RCC 7860 (cell line): ENCODE results near the gene RCAN2.
"Not testable (repeated sequence)": the region's sequence is repeated elsewhere in the genome, so short reads cannot be mapped to it uniquely, and the experiment has no call there.

ENCODE experiments used
- DNase-seq: peaks from one replicate; pipeline ENCODE4 v3.0.0-alpha.2; 2015; ENCODE audit warnings: low spot score
- FAIRE-seq: peaks from 2 replicates; lab custom pipeline; 2012; peaks lifted over from hg19 to GRCh38; lab: Jason Lieb, UNC

The RCAN2 gene

DNA sequence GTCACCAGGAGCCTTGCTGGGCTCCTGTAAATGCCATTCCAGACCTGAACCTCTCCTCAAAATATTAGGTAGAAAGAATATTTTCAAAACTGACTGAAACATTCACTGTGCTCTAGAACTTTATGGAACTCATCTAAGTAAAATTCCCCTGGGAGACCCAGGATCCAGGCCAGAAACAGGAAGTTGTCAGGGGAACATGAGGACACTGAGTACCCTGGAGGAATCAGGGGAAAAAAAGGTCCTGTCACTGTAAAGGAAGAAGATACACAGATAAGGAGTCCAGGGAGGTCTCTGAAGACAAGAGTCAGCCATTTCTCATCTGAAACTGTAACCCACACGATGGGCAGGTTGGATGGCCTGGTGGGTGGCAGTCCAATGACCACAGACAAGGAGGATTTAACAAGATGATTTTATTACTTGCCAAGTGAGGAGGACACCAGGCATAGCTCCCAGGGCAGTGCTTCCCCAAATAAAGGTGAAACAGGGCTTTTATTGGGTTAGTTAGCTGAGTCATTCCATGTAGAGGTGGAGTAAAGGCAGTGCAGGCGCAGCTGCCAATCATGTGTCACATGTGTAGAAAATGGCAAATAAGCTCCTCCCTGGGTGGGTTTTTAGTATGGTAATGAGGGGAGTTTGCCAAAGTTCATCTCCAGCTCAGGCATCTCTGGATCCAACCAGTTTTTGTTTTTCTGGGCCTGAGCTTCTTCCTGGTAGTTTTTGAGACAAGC is 138.5 kb downstream of the RCAN2 start:
- no peak for FAIRE-seq
- no peak for DNase-seq

DNA sequence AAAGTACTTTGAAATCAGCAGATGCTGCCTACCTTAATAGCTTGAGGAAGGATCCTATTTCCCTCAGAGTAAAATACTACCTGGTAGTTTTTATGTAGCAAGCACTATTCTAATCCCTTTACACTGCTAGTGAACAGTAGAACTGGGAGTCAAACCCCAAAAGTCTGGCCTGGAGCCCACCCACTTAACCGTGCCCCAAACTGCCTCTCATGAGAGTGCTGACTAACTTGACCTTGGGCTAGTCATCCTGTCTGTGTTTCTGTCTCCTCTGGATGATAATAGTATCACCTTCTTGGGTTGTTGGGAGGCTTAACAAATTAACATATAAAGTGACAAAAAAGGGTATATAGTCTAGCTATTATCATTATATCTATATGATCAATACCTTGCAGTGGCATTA is 140.5 kb downstream of the RCAN2 start:
- FAIRE-seq (no peak), DNase-seq (no peak)

GRCh38 chr6:46347669-46348068 is 143.6 kb downstream of the RCAN2 start:
- DNase-seq, result no peak
- FAIRE-seq, result no peak

- no peak for FAIRE-seq
- DNase-seq, result no peak
These were observed 151.0 kb downstream of the RCAN2 start for GRCh38 chr6:46340246-46340645.

DNA sequence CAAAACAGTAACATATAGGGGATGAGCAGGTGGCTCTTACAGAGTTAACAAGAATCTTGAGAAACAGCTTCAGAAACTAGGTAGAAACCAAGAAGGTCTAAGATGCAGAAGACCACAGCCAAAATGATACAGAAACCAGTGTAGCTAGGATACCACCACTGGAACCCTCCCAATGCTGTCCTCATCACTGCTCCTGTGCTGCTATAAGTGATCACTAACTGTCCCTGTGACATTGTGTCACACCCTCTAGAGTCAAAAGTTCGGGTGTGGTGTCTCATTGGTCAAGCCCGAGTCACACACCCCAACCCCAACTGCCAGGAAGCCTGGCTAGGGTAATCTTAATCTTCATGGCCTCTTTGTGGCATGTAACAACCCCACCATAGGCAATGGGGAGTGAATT is 153.1 kb downstream of the RCAN2 start:
- no peak for FAIRE-seq
- no peak for DNase-seq

- no peak for DNase-seq
- FAIRE-seq, result no peak
These were observed 156.8 kb downstream of the RCAN2 start for GRCh38 chr6:46334442-46334841.

DNA sequence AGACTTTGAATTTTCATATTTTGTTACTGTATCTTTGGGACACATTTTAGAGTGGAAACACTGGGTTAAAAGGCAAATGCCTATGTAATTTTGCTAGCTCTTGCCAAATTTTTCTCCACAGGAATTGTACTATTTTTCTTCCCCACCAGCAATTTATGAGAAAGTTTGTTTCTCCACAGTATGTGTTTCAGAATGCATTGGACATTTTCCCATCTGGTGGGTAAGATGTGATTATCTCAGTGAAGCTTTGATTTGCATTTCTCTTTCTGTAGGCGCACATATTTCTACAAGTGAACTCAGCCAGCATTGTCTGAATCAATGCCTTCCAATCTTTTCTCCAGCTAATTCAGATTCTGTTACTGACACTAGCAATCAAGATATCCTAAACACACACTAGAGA is 157.8 kb downstream of the RCAN2 start:
- FAIRE-seq, result no peak

DNA sequence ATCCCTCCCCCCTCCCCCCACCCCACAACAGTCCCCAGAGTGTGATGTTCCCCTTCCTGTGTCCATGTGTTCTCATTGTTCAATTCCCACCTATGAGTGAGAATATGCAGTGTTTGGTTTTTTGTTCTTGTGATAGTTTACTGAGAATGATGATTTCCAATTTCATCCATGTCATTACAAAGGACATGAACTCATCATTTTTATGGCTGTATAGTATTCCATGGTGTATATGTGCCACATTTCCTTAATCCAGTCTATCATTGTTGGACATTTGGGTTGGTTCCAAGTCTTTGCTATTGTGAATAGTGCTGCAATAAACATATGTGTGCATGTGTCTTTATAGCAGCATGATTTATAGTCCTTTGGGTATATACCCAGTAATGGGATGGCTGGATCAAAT is 158.8 kb downstream of the RCAN2 start:
- FAIRE-seq, DNase-seq: not testable (repeated sequence)

More for the DNA sequence above, 157.8 kb downstream of the RCAN2 start:
- no peak for DNase-seq

- DNase-seq, result no peak
- no peak for FAIRE-seq
These were observed 159.8 kb downstream of the RCAN2 start for GRCh38 chr6:46331461-46331860.

- DNase-seq (no peak), FAIRE-seq (no peak)
These were observed 161.7 kb downstream of the RCAN2 start for GRCh38 chr6:46329568-46329967.

- no peak for DNase-seq
- FAIRE-seq, result no peak
These were observed 163.5 kb downstream of the RCAN2 start for GRCh38 chr6:46327779-46328178.

DNA sequence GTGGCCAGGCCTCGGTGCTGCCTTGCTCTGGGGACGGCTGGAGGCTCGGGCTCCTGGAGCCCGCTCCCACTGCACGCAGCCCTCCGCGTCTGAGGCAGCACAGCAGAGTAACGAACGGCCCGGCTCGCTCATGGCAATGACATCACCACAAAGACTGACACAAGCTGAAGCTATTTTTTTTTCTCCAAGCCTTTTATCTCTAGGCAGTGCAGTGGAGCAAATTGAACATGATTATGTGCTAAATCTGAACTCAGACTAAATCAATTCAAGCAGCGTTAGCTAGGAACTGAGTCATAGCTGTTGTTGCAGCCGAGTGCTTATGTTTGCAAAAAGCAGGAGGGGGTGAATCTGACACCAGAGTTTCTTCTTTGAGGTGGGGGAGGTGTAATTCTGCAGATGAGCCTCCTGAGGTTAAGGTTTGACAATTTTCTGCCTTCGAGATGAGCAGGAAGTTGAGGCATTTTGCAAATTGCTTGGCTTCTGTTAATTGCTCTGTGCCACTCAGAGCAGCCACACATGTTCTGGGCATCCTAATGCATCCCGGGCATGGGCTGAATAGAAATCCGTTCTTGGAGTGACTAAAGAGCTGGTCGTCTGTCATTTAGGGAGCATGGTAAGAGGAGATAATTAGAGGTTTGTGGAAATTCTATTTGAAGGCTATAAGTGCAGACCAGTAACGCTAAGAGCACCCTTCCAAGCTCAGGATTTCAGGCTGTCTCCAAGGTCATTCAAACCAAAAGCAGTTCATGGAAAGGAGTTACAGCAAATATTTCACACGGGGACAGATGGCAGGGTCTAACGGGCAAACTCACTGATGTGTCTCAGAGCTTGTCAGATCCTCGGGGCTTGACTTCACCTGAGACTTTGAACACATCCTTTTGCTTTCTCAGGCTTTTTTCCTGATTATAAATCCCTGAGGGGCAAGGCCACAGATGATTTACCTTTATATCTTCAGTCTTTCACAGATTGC is 165.4 kb downstream of the RCAN2 start:
- FAIRE-seq (no peak), DNase-seq (no peak)

DNA sequence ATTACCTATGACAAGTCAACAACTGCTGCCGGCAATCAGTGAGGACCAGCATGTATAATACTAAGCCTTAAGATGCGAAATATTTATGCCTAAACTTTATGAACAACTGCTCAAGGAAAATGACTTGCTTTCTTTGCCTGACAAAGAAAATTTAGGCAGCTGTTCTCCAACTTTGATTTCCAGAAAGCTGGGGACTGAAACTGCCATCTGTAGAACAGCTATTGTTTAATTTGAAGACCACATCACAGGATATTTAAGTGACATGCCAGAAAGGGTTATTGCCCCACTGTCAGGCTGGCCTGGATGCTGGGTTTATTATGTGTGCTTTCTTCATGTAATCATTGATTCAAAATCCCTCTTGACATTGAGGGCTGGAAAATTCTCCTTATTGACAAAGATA is 166.5 kb downstream of the RCAN2 start:
- DNase-seq (no peak), FAIRE-seq (no peak)

DNA sequence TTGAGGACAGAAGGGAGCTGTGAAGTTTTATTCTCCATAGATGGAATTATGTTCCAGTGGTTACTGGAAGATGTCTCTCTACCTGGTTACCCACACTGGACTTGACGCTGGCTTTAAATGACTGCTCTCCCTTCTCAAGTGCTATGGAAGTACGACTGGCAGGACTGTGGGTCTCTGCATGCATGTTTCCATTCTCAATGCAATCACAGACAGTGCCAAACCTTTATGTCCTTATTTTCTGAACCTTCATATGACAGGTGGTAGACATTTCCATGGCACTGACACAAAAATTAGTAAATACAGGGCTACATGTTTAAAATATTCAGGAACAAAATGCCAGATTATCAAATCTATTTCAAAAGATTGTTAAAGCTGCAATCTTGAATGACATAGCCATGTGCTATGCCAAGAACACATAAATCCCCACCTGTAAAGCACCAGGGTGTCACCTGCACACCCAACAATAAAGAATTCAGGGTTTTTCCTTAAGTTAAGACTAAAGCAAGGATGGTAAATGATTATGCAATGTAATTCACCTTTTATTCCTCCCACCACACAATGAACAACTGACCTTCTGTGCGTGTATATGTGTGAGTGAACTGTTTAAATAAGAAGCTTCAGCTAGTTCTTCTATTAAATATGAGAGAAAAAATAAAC is 167.2 kb downstream of the RCAN2 start:
- DNase-seq, result no peak
- no peak for FAIRE-seq

DNA sequence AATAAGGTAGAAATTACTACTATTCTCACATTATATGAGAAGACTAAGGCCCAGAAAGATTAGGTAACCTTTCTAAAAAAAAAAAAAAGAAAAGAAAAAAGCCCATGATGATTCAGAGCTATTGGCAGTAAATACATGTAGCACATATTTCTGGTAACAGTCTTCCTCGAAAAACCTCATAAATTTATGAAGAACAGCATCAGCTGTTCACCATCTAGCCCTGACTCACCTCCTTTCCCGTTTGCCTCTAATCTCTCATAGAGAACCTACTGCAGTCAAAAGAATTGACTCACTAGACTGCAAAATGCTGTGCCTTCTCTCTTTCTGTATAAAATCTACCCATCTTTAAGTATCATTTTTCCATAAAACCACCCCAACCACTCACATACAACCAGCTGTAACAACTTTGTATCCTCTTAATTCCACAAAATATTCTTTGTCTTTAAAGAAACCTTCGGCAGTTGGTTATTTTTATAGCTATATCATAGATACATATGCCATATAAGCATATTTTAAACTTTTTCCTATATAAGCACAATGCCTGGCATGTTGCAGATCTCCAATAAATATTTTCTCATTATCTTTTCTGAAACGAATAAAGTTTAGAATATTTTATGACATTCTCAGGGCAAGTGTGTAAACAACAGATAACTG is 167.8 kb downstream of the RCAN2 start:
- FAIRE-seq (no peak), DNase-seq (no peak)

GRCh38 chr6:46320505-46320904 is 170.7 kb downstream of the RCAN2 start:
- FAIRE-seq (no peak), DNase-seq (no peak)

- DNase-seq (no peak), FAIRE-seq (no peak)
These were observed 175.7 kb downstream of the RCAN2 start for GRCh38 chr6:46315589-46315988.

GRCh38 chr6:46312654-46313053 is 178.6 kb downstream of the RCAN2 start:
- no peak for DNase-seq
- FAIRE-seq, result no peak

GRCh38 chr6:46310196-46310595 is 181.1 kb downstream of the RCAN2 start:
- FAIRE-seq (no peak), DNase-seq (no peak)

GRCh38 chr6:46306431-46306830 is 184.8 kb downstream of the RCAN2 start:
- DNase-seq (no peak), FAIRE-seq (no peak)

GRCh38 chr6:46305833-46306232 is 185.4 kb downstream of the RCAN2 start:
- no peak for FAIRE-seq
- DNase-seq, result no peak
